ENCODE data around the gene CDCP1. TPM values are rescaled to one million over a fixed set of nuclear protein-coding genes. Genes with fewer than 3 reads are reported as not detected.
A peak's percentile ranks its signal among the peaks of the same experiment; 100 is the strongest.

Gene CDCP1
- total RNA-seq, 1 experiment from 2014 or later, result 180 TPM

DNA sequence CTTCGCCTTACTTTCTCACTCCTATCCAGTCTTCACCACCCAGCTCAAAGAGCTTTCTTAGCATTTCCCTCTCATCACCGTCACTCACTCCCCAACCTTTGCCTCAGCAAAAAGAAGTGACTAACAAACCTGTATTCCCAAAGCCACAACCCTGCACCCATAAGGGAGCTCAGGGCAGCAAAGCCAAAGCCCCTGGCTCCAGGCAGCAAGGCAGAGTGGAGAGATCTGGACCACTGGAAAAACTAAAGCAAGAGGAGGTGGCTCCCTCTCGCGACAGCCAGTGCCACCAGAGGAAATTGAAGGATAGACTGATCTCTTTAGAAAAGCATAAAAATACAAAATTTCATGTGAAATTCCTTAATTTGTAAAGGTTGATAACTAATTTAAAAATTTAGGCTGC lies 25.1 kb upstream of the CDCP1 start:
- Mint-ChIP-seq H3K36me3 (ENCODE audit: insufficient read depth, unreplicated experiment) (no peaks in the 10 kb centered on the region), H3K27ac (ENCODE audit: low read depth, unreplicated experiment) (no peak overlapping the region), H3K27me3 (ENCODE audit: insufficient read depth, unreplicated experiment) (no peaks in the 10 kb centered on the region), H3K4me3 (ENCODE audit: unreplicated experiment) (no peak overlapping the region), H3K4me1 (ENCODE audit: insufficient read depth, unreplicated experiment) (peaks cover 28% of the 10 kb centered on the region), H3K9me3 (ENCODE audit: unreplicated experiment) (no peaks in the 10 kb centered on the region)
- TF ChIP-seq CTCF (IDR thresholded peaks at IDR 0.05; ENCODE audit: unreplicated experiment), result no peak
- no TSS peak for BruUV-seq (replicated peaks)
- intact Hi-C loops (cut with micrococcal nuclease), result no loop called here
- DNase-seq (ENCODE audit: unreplicated experiment), result no peak
- ChIA-PET POLR2A (interaction anchor here (1.5 kb wide), 1 partner anchor 25 kb away, joined by 5 read pairs; the partner anchor contains the start of gene CDCP1), CTCF (interaction anchor here (1.9 kb wide), 1 partner anchor 40 kb away, joined by 8 read pairs; no protein-coding TSS in a partner anchor)

DNA sequence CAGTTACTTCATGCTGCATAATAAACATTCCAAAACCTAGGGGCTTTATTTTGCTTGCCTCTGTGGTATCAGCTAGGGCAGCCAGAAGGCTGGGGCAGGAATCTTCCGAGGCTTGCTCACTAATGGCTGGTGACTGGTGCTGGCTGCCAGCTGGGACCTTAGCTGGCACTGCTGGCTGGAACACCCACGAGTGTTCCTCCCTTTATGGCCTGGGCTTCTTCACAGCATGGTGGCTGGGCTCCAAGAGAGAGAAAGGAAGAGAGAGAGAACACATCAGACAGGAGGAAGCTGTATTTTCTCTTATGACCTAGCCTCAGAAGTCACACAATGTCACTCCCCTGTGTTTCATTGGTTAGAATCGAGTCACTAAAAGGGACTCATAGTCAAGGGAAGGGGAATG lies 23.9 kb upstream of the CDCP1 start:
- CTCF ChIA-PET, result interaction anchor here (0.9 to 1.9 kb wide), 2 partner anchors 41 to 132 kb away, joined by 3 to 8 read pairs; no protein-coding TSS in a partner anchor
- Mint-ChIP-seq H3K36me3 (ENCODE audit: insufficient read depth, unreplicated experiment) (no peaks in the 10 kb centered on the region), H3K4me3 (ENCODE audit: unreplicated experiment) (no peak overlapping the region), H3K27me3 (ENCODE audit: insufficient read depth, unreplicated experiment) (no peaks in the 10 kb centered on the region), H3K27ac (ENCODE audit: low read depth, unreplicated experiment) (peak overlapping the region; percentile 55), H3K9me3 (ENCODE audit: unreplicated experiment) (no peaks in the 10 kb centered on the region), H3K4me1 (ENCODE audit: insufficient read depth, unreplicated experiment) (peaks cover 30% of the 10 kb centered on the region)
- POLR2A ChIA-PET, result interaction anchor here (0.9 to 1.5 kb wide), 4 partner anchors 13 to 42 kb away, joined by 3 to 5 read pairs (median 4); partner anchors contain the start of gene CDCP1
- intact Hi-C loops (cut with micrococcal nuclease), result no loop called here
- no peak for DNase-seq (ENCODE audit: unreplicated experiment)
- BruUV-seq (replicated peaks), result no TSS peak
- no peak for TF ChIP-seq CTCF (IDR thresholded peaks at IDR 0.05; ENCODE audit: unreplicated experiment)

GRCh38 chr3:45169125-45169904 lies 23.1 kb upstream of the CDCP1 start:
- no peak for TF ChIP-seq CTCF (IDR thresholded peaks at IDR 0.05; ENCODE audit: unreplicated experiment)
- H3K4me3 Mint-ChIP-seq (ENCODE audit: unreplicated experiment), result no peak overlapping the region
- no peaks in the 10 kb centered on the region for H3K36me3 Mint-ChIP-seq (ENCODE audit: insufficient read depth, unreplicated experiment)
- H3K27me3 Mint-ChIP-seq (ENCODE audit: insufficient read depth, unreplicated experiment), result no peaks in the 10 kb centered on the region
- ChIA-PET POLR2A (interaction anchor here (0.9 to 3.1 kb wide), 4 partner anchors 14 to 41 kb away, joined by 3 to 28 read pairs (median 4); partner anchors contain the start of gene CDCP1), CTCF (interaction anchor here (0.9 to 1.9 kb wide), 2 partner anchors 41 to 131 kb away, joined by 3 to 9 read pairs; no protein-coding TSS in a partner anchor)
- BruUV-seq (replicated peaks), result no TSS peak
- DNase-seq (ENCODE audit: unreplicated experiment), result no peak
- peak overlapping the region; percentile 55 for H3K27ac Mint-ChIP-seq (ENCODE audit: low read depth, unreplicated experiment)
- peaks cover 30% of the 10 kb centered on the region for H3K4me1 Mint-ChIP-seq (ENCODE audit: insufficient read depth, unreplicated experiment)
- no peaks in the 10 kb centered on the region for H3K9me3 Mint-ChIP-seq (ENCODE audit: unreplicated experiment)
- intact Hi-C loops (cut with micrococcal nuclease), result loop anchor here (5.0 kb wide), 1 partner anchor 33 kb away; no protein-coding TSS in a partner anchor

DNA sequence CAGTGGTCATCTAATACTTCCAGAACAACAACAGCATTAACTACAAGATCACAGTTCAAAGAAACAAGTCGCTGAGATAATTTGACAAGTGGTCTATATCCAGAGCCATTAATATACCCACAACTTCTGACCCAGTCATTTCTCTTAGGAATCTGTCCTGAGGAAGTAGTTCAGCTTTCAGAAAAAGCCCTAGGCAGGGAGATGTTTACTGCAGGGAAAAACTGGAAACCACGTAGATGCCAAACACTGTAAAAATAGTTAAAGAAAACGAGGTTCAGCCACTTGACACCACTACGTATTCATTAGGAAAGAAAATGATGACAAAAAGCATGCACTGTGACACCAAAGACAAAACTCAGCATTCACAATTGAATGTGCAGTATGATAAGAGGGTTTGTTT lies 22.3 kb upstream of the CDCP1 start:
- ChIA-PET POLR2A (interaction anchor here (0.8 to 3.1 kb wide), 10 partner anchors 8 to 128 kb away, joined by 3 to 29 read pairs (median 8); partner anchors contain the start of gene CDCP1), CTCF (interaction anchor here (0.6 to 1.9 kb wide), 3 partner anchors 21 to 1437 kb away, joined by 3 to 9 read pairs (median 3); no protein-coding TSS in a partner anchor)
- H3K27ac Mint-ChIP-seq (ENCODE audit: low read depth, unreplicated experiment), result peak overlapping the region; percentile 94
- TF ChIP-seq CTCF (IDR thresholded peaks at IDR 0.05; ENCODE audit: unreplicated experiment), result no peak
- no TSS peak for BruUV-seq (replicated peaks)
- no peak for DNase-seq (ENCODE audit: unreplicated experiment)
- no peaks in the 10 kb centered on the region for H3K36me3 Mint-ChIP-seq (ENCODE audit: insufficient read depth, unreplicated experiment)
- no peak overlapping the region for H3K4me3 Mint-ChIP-seq (ENCODE audit: unreplicated experiment)
- H3K9me3 Mint-ChIP-seq (ENCODE audit: unreplicated experiment), result no peaks in the 10 kb centered on the region
- intact Hi-C loops (cut with micrococcal nuclease), result loop anchor here (5.0 kb wide), 1 partner anchor 34 kb away; no protein-coding TSS in a partner anchor
- no peaks in the 10 kb centered on the region for H3K27me3 Mint-ChIP-seq (ENCODE audit: insufficient read depth, unreplicated experiment)
- H3K4me1 Mint-ChIP-seq (ENCODE audit: insufficient read depth, unreplicated experiment), result peaks cover 30% of the 10 kb centered on the region

Measured in MCF 10A (cell line).